Pulmonary artery endothelial cell (primary cell): ENCODE data around the gene FCHSD1. TPM values are rescaled to one million over a fixed set of nuclear protein-coding genes. Genes with fewer than 3 reads are reported as not detected.

ENCODE experiments used
- DNase-seq: peaks from one replicate; pipeline ENCODE4 v3.0.0-alpha.2; 2011; ENCODE audit warnings: low read depth, low spot score
- total RNA-seq: library from RNA; depleted of rRNA; stranded (reverse); fragments of >200 nt; gene quantifications from 2 replicates; pipeline ENCODE4 v1.2.3, GENCODE V29; 2014

FCHSD1 gene
- total RNA-seq, 1 donor from 2014 or later = 22.9 TPM

GRCh38 chr5:141672841-141673813 lies 21.9 kb upstream of the FCHSD1 start:
- DNase-seq = no peak

DNA sequence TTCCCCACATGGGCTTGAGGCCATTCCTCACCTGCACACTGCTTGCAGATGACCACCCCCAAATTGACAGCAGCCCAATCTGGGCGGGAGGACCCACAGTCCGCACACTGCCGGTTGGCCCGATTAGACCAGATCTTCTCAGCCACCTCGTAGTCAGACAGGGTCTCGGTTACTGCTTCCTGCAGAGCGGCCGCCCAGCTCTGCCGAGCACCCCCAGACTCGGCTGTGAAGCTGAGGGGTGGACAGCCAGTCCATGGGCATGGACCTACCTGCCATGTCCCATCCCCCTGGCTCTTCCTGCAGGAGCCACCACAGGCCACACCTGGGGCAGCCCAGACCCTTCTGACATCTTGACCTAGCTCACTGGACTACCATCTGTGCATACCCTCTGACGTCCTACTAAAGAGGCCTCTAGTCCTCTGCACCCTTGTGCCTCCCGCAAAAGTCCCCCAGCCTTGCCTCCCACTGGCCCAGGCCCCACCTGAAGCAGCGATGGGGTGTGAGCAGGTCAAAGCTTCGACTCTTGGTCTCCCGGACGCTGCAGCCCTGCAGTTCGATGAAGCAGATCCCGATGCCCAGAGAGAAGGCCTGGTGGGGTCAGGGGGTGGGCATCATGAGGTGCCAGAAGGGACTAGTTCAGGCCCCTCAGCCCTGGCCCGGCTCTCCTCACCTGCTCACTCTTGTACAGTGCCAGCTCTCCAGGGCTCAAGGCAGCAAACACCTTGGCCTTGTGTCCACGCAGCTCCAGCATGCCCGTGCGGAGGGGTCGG lies 21.0 kb upstream of the FCHSD1 start:
- no peak for DNase-seq

- no peak for DNase-seq
Measured at GRCh38 chr5:141669520-141669919, 18.3 kb upstream of the FCHSD1 start.

DNA sequence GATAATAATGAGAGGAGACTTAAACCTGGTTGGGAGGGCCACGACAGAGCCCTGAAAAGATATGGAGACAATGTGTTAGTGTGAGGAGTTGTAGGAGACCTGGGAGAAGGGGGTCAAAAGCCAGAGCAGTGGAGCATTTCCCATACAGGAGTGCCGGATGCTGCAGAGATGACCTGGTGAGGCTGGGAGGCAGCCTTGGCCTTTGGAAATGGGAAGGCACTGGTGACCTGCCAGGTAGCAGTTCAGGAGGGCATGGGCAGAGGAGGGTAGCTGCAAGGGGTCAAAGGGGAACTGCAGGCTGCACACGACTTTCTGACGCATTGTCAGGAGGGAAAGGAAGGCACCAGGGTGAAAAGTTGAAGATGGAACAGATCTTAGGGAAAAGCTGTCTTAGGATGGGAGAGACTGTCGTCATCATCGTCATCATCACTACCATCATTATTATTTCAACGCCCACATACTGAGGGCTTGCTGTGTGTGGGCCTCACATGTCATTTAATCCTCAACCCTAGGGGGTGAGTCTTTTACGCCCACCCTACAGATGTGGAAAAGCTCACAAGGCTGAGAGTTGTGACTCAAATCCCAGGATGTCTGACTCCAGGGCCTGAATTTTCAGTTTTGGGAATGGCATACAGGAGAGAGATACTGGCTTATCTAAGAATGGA lies 17.5 kb upstream of the FCHSD1 start:
- DNase-seq = no peak

DNA sequence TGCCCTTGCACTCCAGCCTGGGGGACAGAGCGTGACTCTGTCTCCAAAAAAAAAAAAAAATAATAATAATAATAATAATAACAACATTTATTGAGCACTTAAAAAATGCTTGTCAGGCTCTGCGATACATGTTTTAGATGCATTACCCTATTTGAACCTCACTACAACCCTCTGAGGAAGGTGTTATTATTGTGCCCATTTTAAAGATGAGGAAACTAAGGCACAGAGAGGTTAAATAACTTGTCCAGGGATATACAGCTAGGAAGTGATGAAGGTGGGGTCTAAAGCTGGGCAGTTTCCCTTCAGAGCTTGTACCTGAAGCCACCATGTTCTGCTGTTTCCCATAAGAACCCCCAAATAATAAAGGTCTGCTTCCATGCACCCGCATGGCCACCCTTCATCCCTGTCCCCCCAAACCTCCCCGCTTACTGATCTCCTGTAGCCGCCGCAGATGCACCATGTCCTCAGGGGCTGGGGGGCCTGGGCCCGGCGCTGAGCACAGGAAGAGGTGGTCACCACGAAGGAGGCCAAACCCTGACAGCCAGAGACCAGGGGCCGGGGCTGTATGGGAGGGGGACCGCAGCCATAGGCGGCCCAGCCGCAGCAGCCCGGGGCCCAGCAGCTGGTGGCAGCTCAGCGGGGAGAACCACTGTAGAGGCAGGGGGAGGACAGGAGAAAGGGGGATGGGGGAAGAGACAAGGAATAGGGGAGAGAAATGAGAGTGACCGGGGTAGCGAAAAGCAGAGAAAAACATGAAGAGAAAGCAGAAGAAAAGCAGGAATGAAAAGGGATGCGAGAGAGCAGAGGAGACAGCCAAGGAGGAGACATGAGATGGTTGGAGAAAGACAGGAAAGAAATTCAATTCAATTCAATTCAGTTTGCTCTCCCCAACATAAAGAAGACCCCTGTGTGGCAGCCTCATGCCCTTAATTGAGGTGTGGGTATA lies 15.1 kb upstream of the FCHSD1 start:
- no peak for DNase-seq

- DNase-seq = no peak
Measured at GRCh38 chr5:141664733-141665461, 13.7 kb upstream of the FCHSD1 start.

GRCh38 chr5:141663506-141663905 lies 12.3 kb upstream of the FCHSD1 start:
- DNase-seq = no peak

- no peak for DNase-seq
Measured at GRCh38 chr5:141662028-141662427, 10.8 kb upstream of the FCHSD1 start.

DNA sequence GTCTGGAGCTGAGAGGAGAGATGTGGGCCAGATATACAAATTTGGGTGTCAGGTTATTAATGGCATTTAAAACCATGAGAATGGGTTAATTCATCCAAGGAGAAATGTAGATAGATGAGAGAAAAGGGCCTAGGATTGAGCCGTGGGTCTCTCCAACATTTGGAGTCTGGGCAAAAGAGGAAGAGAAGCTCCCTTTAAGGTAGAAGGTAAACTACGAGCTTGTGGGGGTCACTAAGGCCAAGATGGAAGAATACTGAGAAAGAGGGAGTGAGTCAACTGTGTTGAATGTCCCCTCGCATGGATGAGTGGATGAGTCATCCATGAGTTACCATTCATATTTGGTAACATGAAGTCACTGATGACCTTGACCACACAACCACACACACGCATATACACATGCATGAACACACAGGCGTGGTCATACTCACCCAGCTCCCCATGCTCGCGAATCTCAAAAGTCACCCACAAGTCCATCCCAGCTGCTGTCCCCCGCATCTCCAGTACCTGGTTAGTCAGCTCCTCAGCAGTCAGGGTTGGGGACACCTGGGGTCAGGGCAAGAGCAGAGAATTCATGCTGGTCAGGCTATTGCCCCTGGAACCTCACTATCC lies 6.8 kb upstream of the FCHSD1 start:
- DNase-seq = no peak

- no peak for DNase-seq
Measured at GRCh38 chr5:141657404-141657803, 6.2 kb upstream of the FCHSD1 start.

DNA sequence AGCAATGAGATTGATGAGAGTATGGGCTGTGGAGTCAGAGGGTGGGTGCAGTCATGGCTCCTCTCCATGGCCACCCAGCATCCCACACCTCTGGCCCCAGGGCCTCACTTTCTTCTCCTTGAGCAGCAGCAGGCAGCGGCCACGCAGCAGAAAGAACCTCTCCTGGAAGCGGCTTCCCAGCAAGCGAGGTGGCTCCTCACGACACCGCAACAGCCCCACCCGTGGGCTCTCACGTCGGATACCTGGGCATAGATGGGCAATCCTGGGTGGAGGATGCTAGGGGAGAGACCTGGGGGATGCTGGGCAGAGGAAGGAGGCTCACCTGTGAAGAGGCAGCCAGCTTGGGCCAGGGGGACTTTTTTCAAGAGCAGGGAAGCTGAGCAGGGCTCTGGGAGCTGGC lies 5.2 kb upstream of the FCHSD1 start:
- no peak for DNase-seq

- no peak for DNase-seq
Measured at GRCh38 chr5:141655020-141655419, 3.8 kb upstream of the FCHSD1 start.

DNA sequence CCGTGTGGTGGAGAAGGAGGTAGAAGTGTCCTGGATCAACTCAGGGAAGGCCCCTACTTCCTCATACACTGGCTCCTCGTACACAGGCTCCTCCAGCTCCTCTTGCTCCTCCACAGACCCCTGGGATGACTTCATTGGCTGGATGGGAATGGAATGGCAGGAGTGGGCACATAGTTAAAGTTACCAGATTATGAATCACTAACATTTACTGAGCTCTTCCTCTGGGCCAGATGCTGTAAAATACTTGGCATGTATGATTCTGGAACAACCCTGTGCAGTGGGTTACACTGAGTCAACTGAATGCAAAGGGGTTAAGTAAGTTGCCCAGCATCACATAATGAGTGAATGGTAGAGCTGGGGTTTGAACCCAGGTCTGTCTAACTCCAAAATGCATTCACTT lies 3.1 kb upstream of the FCHSD1 start:
- no peak for DNase-seq

- no peak for DNase-seq
Measured at GRCh38 chr5:141651728-141652105, 499 bp upstream of the FCHSD1 start.

DNA sequence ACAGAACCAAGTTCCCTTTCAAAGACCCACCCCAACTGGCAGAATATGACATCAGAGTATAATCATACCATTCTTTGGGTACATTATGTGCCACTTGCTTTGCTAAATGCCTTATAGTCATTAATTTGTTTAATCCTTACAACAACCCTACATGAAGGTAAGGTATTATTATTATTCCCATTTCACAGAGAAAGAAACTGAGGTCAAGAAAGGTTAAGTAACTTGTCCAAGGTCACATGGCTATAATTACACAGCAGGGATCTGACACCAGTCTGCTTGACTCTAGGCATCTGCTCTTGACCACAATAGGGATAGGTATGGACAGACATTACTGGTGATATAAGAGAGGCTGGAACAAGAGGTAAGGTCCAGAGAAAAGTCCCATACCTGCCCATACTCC lies 1.2 kb downstream of the FCHSD1 start:
- DNase-seq = no peak

DNA sequence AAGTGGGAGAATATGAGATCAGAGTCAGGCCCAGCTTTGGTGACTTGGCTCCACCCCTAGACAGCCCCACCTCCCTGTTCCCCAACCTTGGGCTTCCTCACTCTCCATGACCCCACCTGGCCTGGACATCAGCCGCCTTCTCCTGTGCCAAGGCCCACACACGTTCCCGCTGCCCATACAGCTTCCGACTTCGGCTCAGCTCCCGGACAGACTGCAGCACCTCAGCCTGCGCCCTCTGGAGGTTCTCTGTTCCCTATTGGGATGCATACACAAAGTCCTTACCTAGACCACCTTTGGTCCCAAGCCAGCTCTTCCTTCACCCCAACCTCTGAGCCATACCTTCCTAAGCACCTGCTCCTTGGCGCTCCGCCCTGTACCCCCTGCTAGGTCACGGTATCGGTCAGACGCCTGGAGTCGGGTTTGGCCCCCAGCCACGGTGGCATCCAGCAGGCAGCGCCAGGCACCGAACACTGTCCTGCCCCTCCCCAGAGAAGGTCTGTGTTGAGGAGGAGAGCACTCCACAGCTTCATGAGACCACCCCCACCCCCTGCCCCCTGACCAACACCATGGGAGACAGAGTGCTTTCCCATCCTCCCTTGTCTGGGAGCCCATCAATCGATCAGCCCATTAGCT lies 2.0 kb downstream of the FCHSD1 start:
- no peak for DNase-seq

GRCh38 chr5:141647851-141648250 lies 3.4 kb downstream of the FCHSD1 start:
- DNase-seq = no peak

DNA sequence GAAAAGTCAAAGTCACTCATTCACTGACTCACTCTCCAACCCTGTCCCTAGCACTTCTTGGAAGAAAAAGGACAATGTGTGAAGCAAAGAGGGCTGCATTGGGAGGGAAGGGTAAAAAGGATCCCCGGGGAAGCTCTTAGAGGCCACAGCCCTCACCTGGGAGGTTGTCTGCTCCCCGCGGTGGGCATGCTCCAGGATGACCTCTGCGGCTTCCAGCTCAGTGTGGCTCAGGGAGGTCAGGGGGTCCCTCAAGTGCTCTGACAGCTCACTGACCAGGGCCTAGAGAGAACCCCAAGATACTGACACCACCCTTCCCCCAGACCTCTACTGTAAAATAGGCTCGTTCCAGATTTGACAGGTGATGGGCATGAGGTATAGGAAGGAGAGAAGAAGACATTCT lies 4.0 kb downstream of the FCHSD1 start:
- no peak for DNase-seq

DNA sequence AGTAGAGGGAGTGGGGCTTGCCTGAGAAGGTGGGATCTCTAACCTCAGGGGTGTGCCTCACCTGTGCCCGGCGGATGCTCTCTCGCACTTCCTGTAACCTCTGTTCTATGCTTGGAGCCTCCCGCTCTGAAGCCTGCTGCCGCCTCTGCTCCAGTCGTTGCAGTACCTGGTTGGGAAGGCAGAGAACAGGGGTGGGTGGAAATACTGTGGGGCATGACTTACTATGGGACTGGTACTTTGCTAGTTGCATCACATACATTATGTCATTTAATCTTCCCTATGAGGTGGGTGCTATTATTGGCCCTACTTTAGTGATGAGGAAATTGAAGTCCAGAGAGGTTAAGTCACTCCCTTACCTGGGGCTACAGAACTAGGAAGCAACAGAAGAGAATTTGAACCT lies 5.2 kb downstream of the FCHSD1 start:
- DNase-seq = no peak
